IMR-90 (cell line): ENCODE data around the gene HCN2. TPM values are rescaled to one million over a fixed set of nuclear protein-coding genes. Genes with fewer than 3 reads are reported as not detected.

ENCODE experiments used
- ATAC-seq: fragments of 200-7000 bp; cut with Tn5 transposase; 2 replicates; pipeline ENCODE4 v1.9.1; 2020; ENCODE audit warnings: low read depth, mild to moderate bottlenecking, moderate library complexity
- BruUV-seq: library from RNA; stranded (reverse); fragments of 400-500 nt; replicated peaks from 2 replicates; lab custom pipeline; 2021; lab: Mats Ljungman, UMichigan
- CTCF ChIA-PET: fragments of 300-600 bp; formaldehyde crosslinking; extraction: SDS; loops from one replicate; lab custom pipeline; 2021; ENCODE audit warnings: antibody characterized with exemption; lab: Yijun Ruan, JAX
- POLR2A ChIA-PET: fragments of 300-600 bp; sonication (Branson Sonifier 250); formaldehyde crosslinking; loops from one replicate; lab custom pipeline; 2022; ENCODE audit warnings: antibody characterized with exemption; ENCODE audit not compliant: unreplicated experiment; lab: Charles Lee
- DNase-seq: peaks from one replicate; pipeline ENCODE4 v3.0.0; 2013
- H2AFZ ChIP-seq: replicated peaks from 2 replicates; pipeline ENCODE3; 2013; ENCODE audit warnings: low read length, mild to moderate bottlenecking; ENCODE audit not compliant: poor library complexity
- H2AK5ac ChIP-seq: 2 replicates; pipeline ENCODE4 v1.6.1; 2013; ENCODE audit warnings: low read depth, low read length, inconsistent platforms
- H2AK9ac ChIP-seq: replicated peaks from 2 replicates; pipeline ENCODE3; 2013; ENCODE audit warnings: mild to moderate bottlenecking, low read depth, low read length, moderate library complexity; ENCODE audit not compliant: poor library complexity
- H2BK120ac ChIP-seq: 2 replicates; pipeline ENCODE4 v1.6.1; 2013; ENCODE audit warnings: low read depth, low read length, inconsistent platforms
- H2BK15ac ChIP-seq: 3 replicates; pipeline ENCODE4 v1.6.1; 2013; ENCODE audit warnings: low read depth, low read length, inconsistent platforms
- H2BK20ac ChIP-seq: 2 replicates; pipeline ENCODE4 v1.6.1; 2013; ENCODE audit warnings: low read depth, mild to moderate bottlenecking, inconsistent platforms, low read length, moderate library complexity
- H2BK5ac ChIP-seq: 2 replicates; pipeline ENCODE4 v1.6.1; 2013; ENCODE audit warnings: mild to moderate bottlenecking, low read depth, low read length, inconsistent platforms; ENCODE audit not compliant: poor library complexity, severe bottlenecking
- H3K14ac ChIP-seq: replicated peaks from 2 replicates; pipeline ENCODE4 v1.6.1; 2013; ENCODE audit warnings: low read depth, low read length, inconsistent platforms
- H3K18ac ChIP-seq: 2 replicates; pipeline ENCODE4 v1.6.1; 2013; ENCODE audit warnings: low read depth, low read length, control low read depth
- H3K23ac ChIP-seq: 2 replicates; pipeline ENCODE4 v1.6.1; 2013; ENCODE audit warnings: low read depth, low read length, inconsistent platforms
- H3K27ac ChIP-seq: 2 replicates; pipeline ENCODE4 v1.5.1; 2013; ENCODE audit warnings: mild to moderate bottlenecking, control low read depth, low read length; ENCODE audit not compliant: insufficient read depth
- H3K27me3 ChIP-seq: 2 replicates; pipeline ENCODE4 v1.6.1; 2013; ENCODE audit warnings: low read length; ENCODE audit not compliant: control insufficient read depth, insufficient read depth
- H3K36me3 ChIP-seq: 2 replicates; pipeline ENCODE4 v1.6.1; 2013; ENCODE audit warnings: low read length, mixed read lengths; ENCODE audit not compliant: control insufficient read depth, insufficient read depth
- H3K4ac ChIP-seq: 2 replicates; pipeline ENCODE4 v1.6.1; 2013; ENCODE audit warnings: low read depth, low read length, inconsistent platforms
- H3K4me1 ChIP-seq: 2 replicates; pipeline ENCODE4 v1.6.1; 2013; ENCODE audit warnings: low read length, mixed read lengths; ENCODE audit not compliant: control insufficient read depth, insufficient read depth
- H3K4me2 ChIP-seq: 2 replicates; pipeline ENCODE4 v1.6.1; 2013; ENCODE audit warnings: low read depth, mild to moderate bottlenecking, control low read depth, low read length, moderate library complexity
- H3K4me3 ChIP-seq: 2 replicates; pipeline ENCODE4 v1.5.1; 2013; ENCODE audit warnings: low read depth, mild to moderate bottlenecking, control low read depth, low read length, moderate library complexity; ENCODE audit not compliant: insufficient read depth
- H3K56ac ChIP-seq: 2 replicates; pipeline ENCODE4 v1.6.1; 2013; ENCODE audit warnings: low read length, inconsistent platforms; ENCODE audit not compliant: insufficient read depth; ENCODE audit errors: extremely low read depth
- H3K79me1 ChIP-seq, 2 experiments: 2 replicates each; pipeline ENCODE4 v1.6.1; 2013; ENCODE audit warnings: low read length in 2 of 2, inconsistent platforms in 1 of 2, low read depth in 1 of 2
- H3K9ac ChIP-seq: 2 replicates; pipeline ENCODE4 v1.6.1; 2013; ENCODE audit warnings: low read depth, low read length, control low read depth
- H3K9me1 ChIP-seq: 2 replicates; pipeline ENCODE4 v1.6.1; 2013; ENCODE audit warnings: low read length, inconsistent platforms; ENCODE audit not compliant: insufficient read depth
- H3K9me3 ChIP-seq: 2 replicates; pipeline ENCODE4 v1.6.1; 2013; ENCODE audit warnings: low read length; ENCODE audit not compliant: control insufficient read depth, insufficient read depth
- H4K20me1 ChIP-seq: 2 replicates; pipeline ENCODE4 v1.6.1; 2013; ENCODE audit warnings: low read length, inconsistent platforms; ENCODE audit not compliant: insufficient read depth
- H4K5ac ChIP-seq: 2 replicates; pipeline ENCODE4 v1.6.1; 2013; ENCODE audit warnings: mild to moderate bottlenecking, low read depth, low read length, control low read depth
- H4K8ac ChIP-seq, 2 experiments: 2 replicates each; pipeline ENCODE4 v1.6.1; 2013; ENCODE audit warnings: low read depth in 2 of 2, low read length in 2 of 2, control low read depth in 1 of 2, inconsistent platforms in 1 of 2
- H4K91ac ChIP-seq: 2 replicates; pipeline ENCODE4 v1.6.1; 2013; ENCODE audit warnings: low read depth, low read length, inconsistent platforms; ENCODE audit not compliant: insufficient read depth
- CEBPB ChIP-seq: IDR thresholded peaks from 2 replicates; pipeline ENCODE4 v1.6.1; 2012; ENCODE audit warnings: low read depth, low read length, improper control_type of control experiment
- CHD1 ChIP-seq: IDR thresholded peaks from 2 replicates; pipeline ENCODE4 v1.6.1; 2012; ENCODE audit warnings: low read depth, low read length, improper control_type of control experiment
- MAFK ChIP-seq: IDR thresholded peaks from 2 replicates; pipeline ENCODE4 v1.6.1; 2012; ENCODE audit warnings: low read depth, low read length, improper control_type of control experiment
- MXI1 ChIP-seq: IDR thresholded peaks from 2 replicates; pipeline ENCODE4 v1.6.1; 2012; ENCODE audit warnings: low read depth, mild to moderate bottlenecking, low read length, moderate library complexity, borderline replicate concordance
- NFE2L2 ChIP-seq: fragments of 150-350 bp; IDR thresholded peaks from 2 replicates; pipeline ENCODE4 v1.6.1; 2016; ENCODE audit warnings: low read depth, mild to moderate bottlenecking, low read length
- RCOR1 ChIP-seq: IDR thresholded peaks from 2 replicates; pipeline ENCODE4 v1.6.1; 2012; ENCODE audit warnings: mild to moderate bottlenecking, low read length, improper control_type of control experiment; ENCODE audit not compliant: insufficient replicate concordance
- SMC3 ChIP-seq: fragments of 150-350 bp; IDR thresholded peaks from 2 replicates; pipeline ENCODE4 v1.6.1; 2016; ENCODE audit warnings: low read depth, mild to moderate bottlenecking, antibody characterized with exemption, low read length, moderate library complexity
- WGBS, 2 experiments: methylation state at CpG; one replicate each; pipeline versions ENCODE4 v1.1.5 to v1.1.7; 2013; ENCODE audit warnings: missing lambda C conversion rate in 2 of 2; ENCODE audit not compliant: insufficient read length in 1 of 2; ENCODE audit errors: extremely low coverage in 2 of 2; 5-methylcytosine and 5-hydroxymethylcytosine counted together
- dilution Hi-C: fragments of 300-500 bp; cut with HindIII; formaldehyde crosslinking; loops from one replicate; pipeline ENCODE4 v1.14.3; 2018; ENCODE audit warnings: low sequenced_read_pairs; ENCODE audit not compliant: unreplicated experiment
- in situ Hi-C: fragments of 300-500 bp; cut with MboI; formaldehyde crosslinking; loops from 3 replicates; pipeline ENCODE4 v1.14.3; 2019; ENCODE audit warnings: low sequenced_read_pairs, inconsistent platforms, mixed read lengths
- intact Hi-C: fragments of 100-400 bp; cut with micrococcal nuclease; formaldehyde crosslinking; loops from 2 replicates; pipeline ENCODE4 v1.10.0; 2022
- polyA plus RNA-seq, 3 experiments: library from polyadenylated mRNA; depleted of rRNA; stranded (reverse); fragments of >200 nt; gene quantifications; 2 replicates each; pipeline ENCODE4 v1.2.3, GENCODE V29; 2012; ENCODE audit warnings: low replicate concordance in 1 of 3
- total RNA-seq: library from RNA; depleted of rRNA; stranded (reverse); fragments of >200 nt; gene quantifications from 2 replicates; pipeline ENCODE4 v1.2.3, GENCODE V29; 2012

HCN2 gene
- total and polyA plus RNA-seq, 2 of the 4 experiments (the other 2 are of a cell fraction) = 0.72 to 2.6 TPM

GRCh38 chr19:612941-613340 lies 23.3 kb downstream of the HCN2 start:
- in situ Hi-C loops = no loop called here
- Histone ChIP-seq H2BK120ac (no peak overlapping the region), H3K36me3 (peaks cover 10% of the 10 kb centered on the region; the same call in 1 of the 2 replicates), H4K20me1 (peaks cover 12% of the 10 kb centered on the region), H3K23ac (no peak overlapping the region), H2AK5ac (peak overlapping the region; percentile 67; the same call in 1 of the 2 replicates), H3K27ac (no peak overlapping the region), H3K9me1 (peaks cover 7% of the 10 kb centered on the region), H4K5ac (no peak overlapping the region), H2AFZ (no peak overlapping the region), H4K8ac (no peak overlapping the region), H3K9ac (no peak overlapping the region), H2BK15ac (no peak overlapping the region), H2AK9ac (no peak overlapping the region), H3K4me3 (no peak overlapping the region), H3K14ac (no peak overlapping the region), H3K27me3 (no peaks in the 10 kb centered on the region; the same call in 1 of the 2 replicates), H4K91ac (no peak overlapping the region), H3K4me2 (no peak overlapping the region), H3K4ac (no peak overlapping the region), H3K56ac (no peak overlapping the region), H3K18ac (no peak overlapping the region), H3K4me1 (peaks cover 10% of the 10 kb centered on the region), H3K79me1 (no peaks in the 10 kb centered on the region), H3K9me3 (no peaks in the 10 kb centered on the region), H2BK5ac (no peak overlapping the region), H2BK20ac (no peak overlapping the region)
- DNase-seq (no peak), ATAC-seq (no peak)
- BruUV-seq = no TSS peak
- no peak for TF ChIP-seq CEBPB
- no peak for TF ChIP-seq CHD1
- no peak for TF ChIP-seq RCOR1
- no peak for TF ChIP-seq SMC3
- TF ChIP-seq NFE2L2 = no peak
- no peak for TF ChIP-seq MXI1
- no peak for TF ChIP-seq MAFK
- CTCF ChIA-PET = no interaction called here
- dilution Hi-C loops = no loop called here
- POLR2A ChIA-PET = no interaction called here
- 78% methylated on average over 33 of the region's 33 CpGs; no CpG with 5 or more reads in 1 of the 2 experiments for WGBS, 2 experiments
- intact Hi-C loops = no loop called here
